Loucy (cell line): Measurements from ENCODE around the gene PSG1.
A peak's percentile ranks its signal among the peaks of the same experiment; 100 is the strongest.
"Not testable (repeated sequence)": the region's sequence is repeated elsewhere in the genome, so short reads cannot be mapped to it uniquely, and the experiment has no call there.

Source experiments
- H2AFZ ChIP-seq: fragments of 200-600 bp; sonication (generic); 2 replicates; pipeline ENCODE4 v1.6.0; 2016; ENCODE audit warnings: antibody characterized with exemption, mild to moderate bottlenecking, low read length, moderate library complexity
- H3F3A ChIP-seq: fragments of 200-600 bp; 2 replicates; pipeline ENCODE4 v1.6.0; 2016; ENCODE audit warnings: antibody characterized with exemption, low read depth, mild to moderate bottlenecking
- H3K27me3 ChIP-seq: fragments of 200-600 bp; sonication (generic); 2 replicates; pipeline ENCODE4 v1.6.1; 2014; ENCODE audit warnings: low read length, mild to moderate bottlenecking; ENCODE audit not compliant: insufficient read depth, poor library complexity, severe bottlenecking
- H3K36me3 ChIP-seq: fragments of 200-600 bp; sonication (generic); 2 replicates; pipeline ENCODE4 v1.6.1; 2016; ENCODE audit warnings: low read length; ENCODE audit not compliant: insufficient read depth
- H3K4me1 ChIP-seq: fragments of 200-600 bp; sonication (generic); 2 replicates; pipeline ENCODE4 v1.5.1; 2014; ENCODE audit warnings: low read length, mild to moderate bottlenecking; ENCODE audit not compliant: insufficient read depth, poor library complexity, severe bottlenecking
- H3K4me2 ChIP-seq: fragments of 200-600 bp; sonication (generic); 2 replicates; pipeline ENCODE4 v1.6.0; 2014; ENCODE audit warnings: antibody characterized with exemption, low read length, low read depth, mild to moderate bottlenecking; ENCODE audit not compliant: poor library complexity, severe bottlenecking
- H3K4me3 ChIP-seq: fragments of 200-600 bp; sonication (generic); 2 replicates; pipeline ENCODE4 v1.5.1; 2014; ENCODE audit warnings: low read length, mild to moderate bottlenecking, mixed read lengths; ENCODE audit not compliant: poor library complexity, severe bottlenecking
- H3K79me2 ChIP-seq: fragments of 200-600 bp; sonication (generic); 2 replicates; pipeline ENCODE4 v1.6.1; 2014; ENCODE audit warnings: low read length; ENCODE audit not compliant: insufficient read depth
- H3K9ac ChIP-seq: fragments of 200-600 bp; sonication (generic); 2 replicates; pipeline ENCODE4 v1.6.0; 2014; ENCODE audit warnings: mild to moderate bottlenecking, low read depth, low read length, moderate library complexity; ENCODE audit not compliant: poor library complexity, severe bottlenecking
- H3K9me2 ChIP-seq: fragments of 200-600 bp; sonication (generic); replicated peaks from 2 replicates; pipeline ENCODE4 v1.6.1; 2016; ENCODE audit warnings: low read depth, low read length, mixed read lengths
- H3K9me3 ChIP-seq: fragments of 200-600 bp; sonication (generic); 2 replicates; pipeline ENCODE4 v1.6.1; 2014; ENCODE audit warnings: mild to moderate bottlenecking, antibody characterized with exemption, low read length, low read depth; ENCODE audit not compliant: insufficient read depth
- H4K20me1 ChIP-seq: fragments of 200-600 bp; sonication (generic); 2 replicates; pipeline ENCODE4 v1.6.0; 2014; ENCODE audit warnings: antibody characterized with exemption, low read length, mild to moderate bottlenecking; ENCODE audit not compliant: insufficient read depth, poor library complexity, severe bottlenecking
- CTCF ChIP-seq: fragments of 200-600 bp; sonication (generic); conservative IDR thresholded peaks from 2 replicates; pipeline ENCODE4 v1.5.1; 2014; ENCODE audit warnings: mild to moderate bottlenecking, antibody characterized with exemption, low read length
- EZH2phosphoT487 ChIP-seq: fragments of 200-600 bp; IDR thresholded peaks from 2 replicates; pipeline ENCODE4 v1.6.1; 2018; ENCODE audit warnings: antibody characterized with exemption, mild to moderate bottlenecking, moderate library complexity, borderline replicate concordance

PSG1 gene

GRCh38 chr19:42872608-42873007 is 6.9 kb downstream of the PSG1 start:
- no peak overlapping the region for H3K4me3 ChIP-seq
- no peak overlapping the region for H3K4me2 ChIP-seq
- H3K9ac ChIP-seq, result no peak overlapping the region
- TF ChIP-seq CTCF, result no peak
- no peak for TF ChIP-seq EZH2phosphoT487
- H3K4me1 ChIP-seq, result no peaks in the 10 kb centered on the region
- no peaks in the 10 kb centered on the region for H3F3A ChIP-seq
- H2AFZ ChIP-seq, result no peak overlapping the region
- no peaks in the 10 kb centered on the region for H3K36me3 ChIP-seq
- H3K79me2 ChIP-seq, result no peaks in the 10 kb centered on the region
- H3K9me3 ChIP-seq, result no peaks in the 10 kb centered on the region
- no peaks in the 10 kb centered on the region for H3K27me3 ChIP-seq
- H3K9me2 ChIP-seq, result no peaks in the 10 kb centered on the region
- no peaks in the 10 kb centered on the region for H4K20me1 ChIP-seq

GRCh38 chr19:42857544-42857867 is 22.0 kb downstream of the PSG1 start:
- H3K9me3 ChIP-seq, result no peaks in the 10 kb centered on the region
- no peaks in the 10 kb centered on the region for H4K20me1 ChIP-seq
- H3K36me3 ChIP-seq, result no peaks in the 10 kb centered on the region
- no peak for TF ChIP-seq EZH2phosphoT487
- peak; percentile 37 for TF ChIP-seq CTCF
- H3K4me1 ChIP-seq, result no peaks in the 10 kb centered on the region
- H3K9me2 ChIP-seq, result no peaks in the 10 kb centered on the region
- no peaks in the 10 kb centered on the region for H3K79me2 ChIP-seq
- no peaks in the 10 kb centered on the region for H3K27me3 ChIP-seq
- no peak overlapping the region for H3K9ac ChIP-seq
- no peak overlapping the region for H3K4me2 ChIP-seq
- H3F3A ChIP-seq, result no peaks in the 10 kb centered on the region
- no peak overlapping the region for H2AFZ ChIP-seq
- H3K4me3 ChIP-seq, result no peak overlapping the region

GRCh38 chr19:42856866-42857543 is 22.5 kb downstream of the PSG1 start:
- H3K9me3 ChIP-seq, H3K4me3 ChIP-seq: not testable (repeated sequence)
- TF ChIP-seq CTCF, result peak; percentile 69

GRCh38 chr19:42854745-42855144 is 24.8 kb downstream of the PSG1 start:
- not testable (repeated sequence) for H3K36me3 ChIP-seq, H3K4me1 ChIP-seq, H3K27me3 ChIP-seq, H3K79me2 ChIP-seq, H4K20me1 ChIP-seq, H3F3A ChIP-seq, H3K4me2 ChIP-seq, H3K9me3 ChIP-seq, H3K9ac ChIP-seq, H2AFZ ChIP-seq, H3K9me2 ChIP-seq, H3K4me3 ChIP-seq

More at GRCh38 chr19:42856866-42857543, 22.5 kb downstream of the PSG1 start:
- not testable (repeated sequence) for H3F3A ChIP-seq, H3K9me2 ChIP-seq, H3K36me3 ChIP-seq, H3K9ac ChIP-seq, H3K4me1 ChIP-seq, H3K4me2 ChIP-seq, H2AFZ ChIP-seq, H3K27me3 ChIP-seq, H3K79me2 ChIP-seq, H4K20me1 ChIP-seq

- not testable (repeated sequence) for H3K9ac ChIP-seq, H3K9me2 ChIP-seq, H2AFZ ChIP-seq, H3K4me1 ChIP-seq, H3K4me3 ChIP-seq, H3F3A ChIP-seq, H3K9me3 ChIP-seq, H3K36me3 ChIP-seq, H3K27me3 ChIP-seq, H3K4me2 ChIP-seq, H3K79me2 ChIP-seq, H4K20me1 ChIP-seq
Measured at GRCh38 chr19:42853231-42853630, 26.3 kb downstream of the PSG1 start.
